Measurements from ENCODE around the gene PSMD2. TPM values are rescaled to one million over a fixed set of nuclear protein-coding genes. Genes with fewer than 3 reads are reported as not detected.

PSMD2 gene
- total RNA-seq, 1 donor from 2014 or later: 242 TPM

DNA sequence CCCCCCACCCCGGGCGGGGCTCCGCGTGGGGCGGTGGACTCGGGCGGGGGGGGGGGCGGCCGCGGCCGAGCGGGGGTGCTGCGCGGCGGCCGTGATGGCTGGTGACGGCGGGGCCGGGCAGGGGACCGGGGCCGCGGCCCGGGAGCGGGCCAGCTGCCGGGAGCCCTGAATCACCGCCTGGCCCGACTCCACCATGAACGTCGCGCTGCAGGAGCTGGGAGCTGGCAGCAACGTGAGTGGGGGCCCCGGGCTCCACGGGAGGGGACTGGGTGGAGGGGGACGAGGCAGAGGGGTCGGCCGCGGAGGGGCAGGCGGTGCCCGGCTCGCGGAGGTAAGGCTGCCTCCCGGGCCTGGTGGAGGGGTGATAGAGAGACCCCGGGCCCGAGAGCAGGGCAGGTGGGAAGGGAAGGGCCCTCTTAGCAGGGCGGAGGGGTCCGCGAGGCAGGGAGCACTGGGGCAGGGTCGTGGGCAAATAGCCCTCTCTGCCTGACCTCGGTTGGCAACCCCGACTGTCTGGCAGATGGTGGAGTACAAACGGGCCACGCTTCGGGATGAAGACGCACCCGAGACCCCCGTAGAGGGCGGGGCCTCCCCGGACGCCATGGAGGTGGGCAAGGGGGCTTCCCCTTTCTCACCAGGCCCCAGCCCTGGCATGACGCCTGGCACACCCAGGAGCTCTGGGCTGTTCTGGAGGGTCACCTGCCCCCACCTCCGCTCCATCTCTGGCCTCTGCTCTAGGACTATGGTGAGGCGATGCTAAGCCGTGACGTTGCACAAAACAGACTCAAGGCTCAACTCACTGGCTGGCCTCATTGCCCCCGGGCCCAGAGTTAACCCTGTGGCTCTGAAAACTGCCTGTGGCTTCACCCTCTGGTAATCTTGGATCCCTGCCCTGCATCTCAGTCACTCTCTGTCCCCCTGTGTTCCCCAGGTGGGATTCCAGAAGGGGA is 22.8 kb upstream of the PSMD2 start, which contains the start of gene ECE2:
Gene ECE2, plus strand, starts transcription at position 62 of the 950 bp plus-strand sequence. Its CDS starts 132 bp downstream, at position 194.
- intact Hi-C loops (cut with micrococcal nuclease): no loop called here
- DNase-seq (peak; percentile 40), ATAC-seq (no peak)

DNA sequence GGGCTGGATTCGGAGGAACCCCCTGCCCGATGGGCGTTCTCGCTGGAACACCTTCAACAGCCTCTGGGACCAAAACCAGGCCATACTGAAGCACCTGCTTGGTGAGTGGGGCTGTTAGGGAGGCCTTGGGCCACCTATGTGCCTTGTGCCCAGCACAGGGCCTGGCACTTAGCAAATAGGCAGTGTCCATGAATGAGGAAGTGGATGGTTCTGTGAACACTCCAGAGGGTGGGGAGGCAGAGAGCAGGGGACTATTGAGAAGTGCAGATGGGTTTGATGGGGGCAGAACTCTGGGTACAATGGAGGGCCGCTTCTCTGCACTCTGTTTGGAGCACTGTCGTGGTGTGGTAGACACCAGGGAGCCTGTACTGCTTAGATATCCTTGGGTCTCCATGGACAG is 21.7 kb upstream of the PSMD2 start:
- no peak for ATAC-seq
- no peak for DNase-seq
- intact Hi-C loops (cut with micrococcal nuclease): no loop called here

DNA sequence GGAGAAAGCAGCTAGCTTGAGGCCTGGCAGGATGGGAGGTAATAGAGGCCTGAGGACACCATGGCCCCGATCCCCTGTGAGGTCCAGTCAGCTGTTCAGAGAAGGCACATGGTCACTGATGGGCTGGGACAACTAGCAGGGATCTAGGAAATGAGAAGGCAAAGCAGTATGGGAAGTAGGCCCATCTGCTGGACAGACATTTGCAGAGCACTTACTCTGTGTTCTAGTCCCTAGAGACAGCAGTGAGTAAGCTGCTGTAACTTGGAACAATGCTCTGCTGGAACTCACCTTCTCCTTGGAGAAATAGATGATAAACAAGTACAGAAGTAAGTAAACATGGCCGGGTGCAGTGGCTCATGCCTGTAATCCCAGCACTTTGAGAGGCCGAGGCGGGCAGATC is 16.1 kb upstream of the PSMD2 start:
- intact Hi-C loops (cut with micrococcal nuclease): no loop called here
- ATAC-seq: no peak
- DNase-seq: no peak

DNA sequence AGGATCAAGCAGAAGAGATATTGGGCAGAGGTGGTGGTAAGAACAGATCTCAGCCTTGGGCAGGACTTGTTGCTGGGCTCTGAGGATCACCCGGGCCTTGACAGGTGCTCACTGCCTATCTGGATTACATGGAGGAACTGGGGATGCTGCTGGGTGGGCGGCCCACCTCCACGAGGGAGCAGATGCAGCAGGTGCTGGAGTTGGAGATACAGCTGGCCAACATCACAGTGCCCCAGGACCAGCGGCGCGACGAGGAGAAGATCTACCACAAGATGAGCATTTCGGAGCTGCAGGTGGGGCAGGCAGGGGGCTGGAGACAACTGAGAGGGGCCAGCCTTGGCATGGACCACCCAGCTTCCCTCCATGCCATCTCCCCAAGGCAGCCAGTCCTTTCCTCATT is 15.4 kb upstream of the PSMD2 start:
- intact Hi-C loops (cut with micrococcal nuclease): no loop called here
- ATAC-seq: no peak

DNA sequence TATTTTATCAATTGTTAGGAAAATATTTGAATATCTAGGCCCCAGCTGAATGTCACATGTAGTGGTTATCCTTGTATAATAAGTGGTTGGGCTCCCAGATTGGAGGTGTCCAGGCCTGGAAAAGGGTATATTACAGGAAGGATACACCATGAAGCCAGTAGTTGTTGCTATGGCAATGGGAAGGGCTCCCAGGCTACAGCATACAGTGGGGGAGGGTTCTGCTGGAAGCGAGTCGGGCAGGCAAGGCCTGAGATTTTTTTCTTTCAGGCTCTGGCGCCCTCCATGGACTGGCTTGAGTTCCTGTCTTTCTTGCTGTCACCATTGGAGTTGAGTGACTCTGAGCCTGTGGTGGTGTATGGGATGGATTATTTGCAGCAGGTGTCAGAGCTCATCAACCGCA is 14.3 kb upstream of the PSMD2 start:
- ATAC-seq (peak; percentile 64), DNase-seq (no peak)
- intact Hi-C loops (cut with micrococcal nuclease): no loop called here

More for the DNA sequence above, 15.4 kb upstream of the PSMD2 start:
- DNase-seq: no peak

DNA sequence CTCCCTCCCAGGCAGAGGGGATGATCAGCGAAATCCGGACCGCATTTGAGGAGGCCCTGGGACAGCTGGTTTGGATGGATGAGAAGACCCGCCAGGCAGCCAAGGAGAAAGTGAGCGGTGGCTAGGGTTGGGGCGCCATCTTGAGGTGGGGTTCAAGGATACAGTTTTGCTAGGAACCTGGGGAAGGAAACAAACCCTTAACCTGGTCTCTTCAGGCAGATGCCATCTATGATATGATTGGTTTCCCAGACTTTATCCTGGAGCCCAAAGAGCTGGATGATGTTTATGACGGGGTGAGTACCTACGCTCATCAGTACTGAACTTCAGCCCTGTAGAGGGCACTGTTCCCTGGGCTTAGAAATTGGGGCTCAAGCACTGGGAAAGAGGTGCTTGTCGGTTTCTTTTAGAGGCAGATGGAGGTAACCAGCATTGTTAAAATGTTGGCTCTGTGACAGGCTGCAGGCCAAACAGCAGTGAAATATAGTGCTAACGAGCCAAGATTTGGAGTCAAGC is 9.6 kb upstream of the PSMD2 start:
- intact Hi-C loops (cut with micrococcal nuclease): no loop called here
- DNase-seq (peak; percentile 49), ATAC-seq (peak; percentile 63)

DNA sequence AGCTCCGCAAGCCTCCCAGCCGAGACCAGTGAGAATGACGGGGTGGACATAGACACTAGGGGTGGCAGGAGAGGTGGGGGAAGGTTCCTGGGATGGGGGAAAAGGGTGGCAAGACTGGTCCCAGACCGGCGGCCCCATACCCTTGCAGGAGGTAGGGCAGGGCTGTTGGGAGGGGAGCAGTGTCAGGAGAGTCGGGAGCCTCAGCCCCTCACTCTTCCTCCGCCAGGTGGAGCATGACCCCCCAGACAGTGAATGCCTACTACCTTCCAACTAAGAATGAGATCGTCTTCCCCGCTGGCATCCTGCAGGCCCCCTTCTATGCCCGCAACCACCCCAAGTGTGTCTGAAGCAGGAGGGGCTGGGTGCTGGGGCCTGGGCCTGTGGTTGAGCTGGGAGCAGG is 8.7 kb upstream of the PSMD2 start:
- DNase-seq (no peak), ATAC-seq (no peak)
- intact Hi-C loops (cut with micrococcal nuclease): no loop called here

DNA sequence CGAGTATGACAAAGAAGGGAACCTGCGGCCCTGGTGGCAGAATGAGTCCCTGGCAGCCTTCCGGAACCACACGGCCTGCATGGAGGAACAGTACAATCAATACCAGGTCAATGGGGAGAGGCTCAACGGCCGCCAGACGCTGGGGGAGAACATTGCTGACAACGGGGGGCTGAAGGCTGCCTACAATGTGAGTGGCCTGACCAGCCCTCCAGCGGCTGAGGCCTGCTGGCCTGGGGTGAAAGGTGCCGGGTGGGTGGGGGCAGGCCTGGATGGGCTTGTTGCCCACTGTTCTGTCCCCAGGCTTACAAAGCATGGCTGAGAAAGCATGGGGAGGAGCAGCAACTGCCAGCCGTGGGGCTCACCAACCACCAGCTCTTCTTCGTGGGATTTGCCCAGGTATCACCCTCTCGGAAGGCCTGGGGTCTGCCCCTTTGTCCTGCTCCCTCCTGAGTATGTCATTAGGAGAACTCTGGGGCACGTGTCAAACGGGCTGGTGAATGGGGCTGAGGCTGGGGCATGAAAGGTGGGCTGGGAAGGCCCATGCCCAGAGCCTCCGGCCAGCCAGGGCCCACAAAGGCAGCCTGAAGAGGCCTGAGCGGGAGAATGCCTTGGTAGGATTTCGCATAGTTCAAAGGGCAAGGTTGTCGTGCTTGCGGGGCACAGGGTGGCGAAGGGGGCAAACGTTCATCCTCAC is 7.8 kb upstream of the PSMD2 start:
- ATAC-seq: no peak
- DNase-seq: no peak
- intact Hi-C loops (cut with micrococcal nuclease): no loop called here

DNA sequence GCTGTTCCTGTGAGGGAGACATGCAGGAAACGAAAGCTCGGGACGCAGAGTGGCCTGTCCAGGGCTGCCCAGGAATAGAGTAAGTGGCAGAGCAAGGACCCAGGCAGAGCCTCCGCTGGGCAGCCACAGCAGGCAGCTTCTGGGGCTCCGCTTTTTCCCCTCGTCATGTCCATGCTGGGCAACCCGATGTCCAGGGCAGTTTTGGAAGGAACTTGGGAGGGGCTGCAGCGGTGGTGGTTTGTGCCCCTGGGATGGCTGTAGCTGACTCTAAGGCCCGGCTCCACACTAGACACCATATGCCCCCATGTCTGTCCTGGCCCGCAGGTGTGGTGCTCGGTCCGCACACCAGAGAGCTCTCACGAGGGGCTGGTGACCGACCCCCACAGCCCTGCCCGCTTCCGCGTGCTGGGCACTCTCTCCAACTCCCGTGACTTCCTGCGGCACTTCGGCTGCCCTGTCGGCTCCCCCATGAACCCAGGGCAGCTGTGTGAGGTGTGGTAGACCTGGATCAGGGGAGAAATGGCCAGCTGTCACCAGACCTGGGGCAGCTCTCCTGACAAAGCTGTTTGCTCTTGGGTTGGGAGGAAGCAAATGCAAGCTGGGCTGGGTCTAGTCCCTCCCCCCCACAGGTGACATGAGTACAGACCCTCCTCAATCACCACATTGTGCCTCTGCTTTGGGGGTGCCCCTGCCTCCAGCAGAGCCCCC is 7.1 kb upstream of the PSMD2 start:
- DNase-seq (no peak), ATAC-seq (no peak)
- intact Hi-C loops (cut with micrococcal nuclease): no loop called here

DNA sequence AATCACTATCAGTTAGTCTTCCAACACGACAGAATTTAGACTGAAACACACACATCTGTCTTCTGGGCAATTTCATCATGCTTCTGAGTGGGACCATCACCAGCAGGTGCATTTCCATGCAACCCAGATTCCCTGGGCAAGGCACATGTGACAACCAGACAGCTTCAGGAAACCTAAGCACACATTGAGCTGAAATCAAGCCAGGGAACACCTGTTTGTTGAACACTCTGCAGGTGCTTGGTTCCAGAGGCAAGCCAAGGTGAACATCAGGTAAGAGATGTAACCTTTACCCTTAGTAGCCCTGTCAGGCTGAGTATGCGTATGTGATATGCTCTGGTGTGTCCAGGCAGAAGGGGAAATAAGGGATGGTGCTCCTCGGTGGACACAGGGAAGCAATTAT is 3.3 kb upstream of the PSMD2 start:
- intact Hi-C loops (cut with micrococcal nuclease): no loop called here
- ATAC-seq: no peak
- DNase-seq: no peak

DNA sequence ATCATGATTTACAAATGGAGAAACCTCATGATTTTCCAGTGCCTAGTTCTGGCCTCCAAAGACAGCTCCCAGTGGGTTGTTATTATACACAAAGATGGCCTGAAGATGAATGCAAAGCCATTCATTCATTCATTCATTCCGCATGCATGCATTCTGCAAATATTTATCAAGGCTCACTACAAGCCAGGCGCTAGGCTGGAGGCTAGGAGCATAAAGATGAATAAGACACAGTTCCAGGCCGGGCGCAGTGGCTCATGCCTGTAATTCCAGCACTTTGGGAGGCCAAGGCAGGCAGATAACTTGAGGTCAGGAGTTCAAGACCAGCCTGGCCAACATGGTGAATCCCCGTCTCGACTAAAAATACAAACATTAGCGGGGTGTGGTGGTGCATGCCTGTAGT is 2.4 kb upstream of the PSMD2 start:
- ATAC-seq (no peak), DNase-seq (no peak)
- intact Hi-C loops (cut with micrococcal nuclease): no loop called here

DNA sequence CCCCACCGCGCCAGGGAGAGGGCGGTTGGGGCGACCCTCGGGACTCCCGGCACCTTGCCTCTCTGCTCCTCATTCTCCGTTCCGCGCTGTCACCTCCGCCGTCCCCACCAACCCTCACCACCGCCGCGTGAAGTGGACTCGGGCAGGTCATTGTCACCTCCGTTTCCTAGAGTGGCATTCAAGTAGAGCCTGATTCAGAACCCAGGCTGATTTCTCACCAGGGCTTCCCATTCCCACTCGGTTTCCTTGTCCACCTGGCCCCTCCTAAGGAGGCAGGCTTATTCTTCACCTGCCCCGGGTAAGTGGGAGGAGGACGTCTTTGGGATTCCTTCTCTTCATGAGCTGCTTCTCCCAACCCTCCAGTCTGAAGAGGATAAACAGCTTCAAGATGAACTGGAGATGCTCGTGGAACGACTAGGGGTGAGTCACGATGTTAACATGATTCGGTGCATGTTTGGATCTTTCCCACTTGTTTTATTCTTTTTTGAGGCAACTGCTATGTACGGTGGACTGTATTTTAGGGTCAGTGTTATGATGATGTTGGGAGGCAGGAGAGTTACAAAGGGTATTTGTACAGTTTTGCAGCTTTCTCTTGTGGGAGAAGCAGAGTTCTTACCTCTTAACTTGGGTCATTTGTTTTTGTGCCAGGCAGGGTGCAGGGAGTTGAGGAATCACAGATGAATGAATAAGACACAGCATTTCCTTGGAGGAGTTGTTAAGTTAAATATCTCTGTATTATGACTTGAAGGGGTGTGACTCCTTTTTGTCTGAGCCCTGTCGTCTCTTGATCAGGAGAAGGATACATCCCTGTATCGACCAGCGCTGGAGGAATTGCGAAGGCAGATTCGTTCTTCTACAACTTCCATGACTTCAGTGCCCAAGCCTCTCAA is 692 bp downstream of the PSMD2 start:
- ATAC-seq: no peak
- no peak for DNase-seq
- intact Hi-C loops (cut with micrococcal nuclease): no loop called here

DNA sequence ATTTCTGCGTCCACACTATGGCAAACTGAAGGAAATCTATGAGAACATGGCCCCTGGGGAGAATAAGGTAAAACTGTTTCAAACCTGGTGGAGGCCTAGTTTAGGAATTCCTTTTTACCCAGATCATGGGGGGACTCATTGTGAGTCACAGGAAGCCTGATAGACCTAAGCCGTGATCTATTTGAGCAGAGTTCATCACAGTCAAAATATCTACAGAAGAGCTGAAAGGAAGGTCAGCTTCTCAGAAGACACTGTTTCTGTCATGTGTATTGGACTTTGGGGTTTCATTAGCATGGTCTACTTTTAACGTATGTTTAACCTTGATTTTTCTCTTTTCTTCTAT is 1.3 kb downstream of the PSMD2 start:
- intact Hi-C loops (cut with micrococcal nuclease): no loop called here
- ATAC-seq (no peak), DNase-seq (no peak)

DNA sequence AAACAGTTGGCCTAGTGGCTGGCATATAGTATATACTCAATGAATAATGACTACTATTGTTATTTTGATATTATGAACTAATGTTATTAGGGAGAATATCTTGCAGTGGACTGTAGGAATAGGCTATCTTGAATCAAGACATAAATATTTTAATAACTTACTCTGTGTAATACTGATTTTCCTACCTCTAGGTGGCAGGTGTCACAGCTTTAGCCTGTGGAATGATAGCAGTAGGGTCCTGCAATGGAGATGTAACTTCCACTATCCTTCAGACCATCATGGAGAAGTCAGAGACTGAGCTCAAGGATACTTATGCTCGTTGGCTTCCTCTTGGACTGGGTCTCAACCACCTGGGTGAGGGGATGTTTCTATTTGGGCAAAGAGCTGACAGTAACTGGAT is 6.5 kb downstream of the PSMD2 start:
- ATAC-seq (no peak), DNase-seq (no peak)
- intact Hi-C loops (cut with micrococcal nuclease): no loop called here

DNA sequence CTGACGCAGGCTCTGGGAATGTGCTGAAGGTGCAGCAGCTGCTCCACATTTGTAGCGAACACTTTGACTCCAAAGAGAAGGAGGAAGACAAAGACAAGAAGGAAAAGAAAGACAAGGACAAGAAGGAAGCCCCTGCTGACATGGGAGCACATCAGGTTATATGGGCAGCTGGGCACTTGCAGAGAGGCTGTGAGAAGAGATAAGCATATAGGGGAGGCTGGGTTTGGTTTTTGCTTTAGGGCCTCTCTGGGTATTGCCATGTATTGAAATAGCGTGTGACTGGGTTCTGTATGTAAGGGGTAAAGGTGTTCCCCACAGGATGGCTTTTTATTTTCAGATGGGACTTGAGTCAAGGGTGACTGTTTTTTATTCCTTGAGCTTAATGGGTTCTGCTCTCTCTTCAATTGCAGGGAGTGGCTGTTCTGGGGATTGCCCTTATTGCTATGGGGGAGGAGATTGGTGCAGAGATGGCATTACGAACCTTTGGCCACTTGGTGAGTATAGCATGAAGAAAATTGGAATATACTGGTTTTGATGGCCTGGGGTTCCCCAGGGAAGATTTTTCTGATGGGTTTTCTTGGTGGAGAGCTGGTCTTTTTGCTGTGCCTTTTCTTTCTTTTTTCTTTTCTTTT is 7.4 kb downstream of the PSMD2 start:
- ATAC-seq: no peak
- intact Hi-C loops (cut with micrococcal nuclease): no loop called here
- DNase-seq: no peak

DNA sequence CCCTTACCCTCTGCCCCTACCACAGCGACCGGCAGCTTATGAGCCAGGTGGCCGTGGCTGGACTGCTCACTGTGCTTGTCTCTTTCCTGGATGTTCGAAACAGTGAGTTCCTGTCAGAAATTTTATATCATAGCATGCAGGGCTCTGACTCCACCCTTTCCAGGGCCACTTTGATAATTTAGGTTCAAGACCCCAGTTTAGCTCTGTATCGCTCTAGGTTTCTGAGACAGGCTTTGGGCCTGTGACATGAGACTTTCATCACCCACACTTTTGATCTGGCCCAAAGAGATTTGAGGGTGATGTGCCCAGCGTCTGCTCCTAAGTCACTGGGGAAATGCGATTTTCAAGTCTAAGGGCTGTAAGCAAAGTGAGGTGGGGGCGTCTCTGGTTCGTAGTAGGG is 8.9 kb downstream of the PSMD2 start:
- no peak for ATAC-seq
- no peak for DNase-seq
- intact Hi-C loops (cut with micrococcal nuclease): no loop called here

DNA sequence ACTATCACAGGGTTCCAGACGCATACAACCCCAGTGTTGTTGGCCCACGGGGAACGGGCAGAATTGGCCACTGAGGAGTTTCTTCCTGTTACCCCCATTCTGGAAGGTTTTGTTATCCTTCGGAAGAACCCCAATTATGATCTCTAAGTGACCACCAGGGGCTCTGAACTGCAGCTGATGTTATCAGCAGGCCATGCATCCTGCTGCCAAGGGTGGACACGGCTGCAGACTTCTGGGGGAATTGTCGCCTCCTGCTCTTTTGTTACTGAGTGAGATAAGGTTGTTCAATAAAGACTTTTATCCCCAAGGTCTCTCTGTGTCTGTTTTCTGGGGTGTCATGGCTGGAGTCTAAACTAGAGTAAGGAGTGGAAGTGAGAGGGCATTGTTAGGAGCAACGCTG is 9.7 kb downstream of the PSMD2 start:
- ATAC-seq (no peak), DNase-seq (no peak)
- intact Hi-C loops (cut with micrococcal nuclease): no loop called here

DNA sequence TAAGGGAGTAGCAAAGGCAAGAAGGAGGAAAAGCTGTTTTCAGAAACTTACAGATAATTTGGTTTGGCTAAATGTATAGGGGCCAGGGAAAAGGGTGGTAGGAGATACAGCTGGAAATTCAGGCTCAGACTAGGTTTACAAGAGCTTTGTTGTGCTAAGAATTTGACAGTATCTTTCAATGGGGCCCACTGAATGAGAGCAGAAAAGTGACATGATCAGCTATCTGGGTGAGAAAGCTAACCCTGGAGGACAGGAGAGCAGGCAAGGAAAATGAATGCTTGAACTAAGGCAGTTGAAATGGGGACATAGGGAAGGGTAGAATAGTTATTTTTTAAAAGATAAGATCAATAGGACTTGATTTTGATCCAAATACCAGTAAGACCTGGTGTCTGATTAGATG is 12.6 kb downstream of the PSMD2 start:
- no peak for ATAC-seq
- DNase-seq: no peak
- intact Hi-C loops (cut with micrococcal nuclease): no loop called here

DNA sequence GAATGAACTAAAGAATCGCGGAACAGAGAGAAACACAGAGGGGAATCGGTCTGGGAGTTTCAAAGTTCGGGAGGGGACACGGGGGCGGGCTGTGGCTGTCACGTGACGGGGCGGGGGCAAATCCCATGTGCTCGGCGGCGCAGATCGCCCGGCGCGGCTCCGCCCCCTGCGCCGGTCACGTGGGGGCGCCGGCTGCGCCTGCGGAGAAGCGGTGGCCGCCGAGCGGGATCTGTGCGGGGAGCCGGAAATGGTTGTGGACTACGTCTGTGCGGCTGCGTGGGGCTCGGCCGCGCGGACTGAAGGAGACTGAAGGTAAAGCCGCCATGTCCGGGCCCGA is 15.3 kb downstream of the PSMD2 start, which contains the start of gene EIF4G1:
Gene EIF4G1, plus strand, starts transcription at position 244 of the 337 bp plus-strand sequence. CDS start 1,191 bp downstream, outside the sequence.
- intact Hi-C loops (cut with micrococcal nuclease): no loop called here
- DNase-seq (peak; percentile 98), ATAC-seq (peak; percentile 87)

Measured in left ventricle myocardium superior (tissue), 1 donor.